Suppressor macrophage treated with lipopolysaccharide for 1 hour (primary cell): ENCODE results near the gene ALCAM.

Experiments
- DNase-seq, 3 donors: peaks; one replicate each; pipeline ENCODE4 v3.0.0-alpha.2; 2020 to 2022

ALCAM gene

GRCh38 chr3:105534491-105534890 is 167.8 kb downstream of the ALCAM start:
- DNase-seq = no peak

- DNase-seq = no peak
Measured at GRCh38 chr3:105537371-105538080, 170.8 kb downstream of the ALCAM start.

GRCh38 chr3:105538483-105538882 is 171.8 kb downstream of the ALCAM start:
- DNase-seq = no peak

GRCh38 chr3:105539897-105540296 is 173.2 kb downstream of the ALCAM start:
- no peak for DNase-seq

GRCh38 chr3:105542282-105543019 is 175.7 kb downstream of the ALCAM start:
- DNase-seq = no peak

- no peak for DNase-seq
Measured at GRCh38 chr3:105545051-105545450, 178.3 kb downstream of the ALCAM start.

GRCh38 chr3:105553851-105554250 is 187.1 kb downstream of the ALCAM start:
- DNase-seq = no peak

GRCh38 chr3:105555206-105555605 is 188.5 kb downstream of the ALCAM start:
- no peak for DNase-seq

- no peak for DNase-seq
Measured at GRCh38 chr3:105559856-105560255, 193.1 kb downstream of the ALCAM start.

- no peak for DNase-seq
Measured at GRCh38 chr3:105561876-105562275, 195.2 kb downstream of the ALCAM start.

- DNase-seq = no peak
Measured at GRCh38 chr3:105564546-105565288, 198.0 kb downstream of the ALCAM start.

GRCh38 chr3:105571005-105571404 is 204.3 kb downstream of the ALCAM start:
- no peak for DNase-seq

- DNase-seq = peak in 2 of 3 donors; percentile 35 to 75
Measured at GRCh38 chr3:105572501-105572900, 205.8 kb downstream of the ALCAM start.

GRCh38 chr3:105579439-105579838 is 212.7 kb downstream of the ALCAM start:
- no peak for DNase-seq

GRCh38 chr3:105580296-105580965 is 213.7 kb downstream of the ALCAM start:
- DNase-seq = peak in 1 of 3 donors; percentile 40

GRCh38 chr3:105582015-105582414 is 215.3 kb downstream of the ALCAM start:
- no peak for DNase-seq

GRCh38 chr3:105584003-105584790 is 217.5 kb downstream of the ALCAM start:
- peak in 1 of 3 donors; percentile 59 for DNase-seq

GRCh38 chr3:105593315-105593714 is 226.6 kb downstream of the ALCAM start:
- no peak for DNase-seq

GRCh38 chr3:105594219-105594618 is 227.5 kb downstream of the ALCAM start:
- DNase-seq = no peak

GRCh38 chr3:105598042-105598796 is 231.5 kb downstream of the ALCAM start:
- DNase-seq = no peak

GRCh38 chr3:105599350-105599749 is 232.6 kb downstream of the ALCAM start:
- no peak for DNase-seq
